Measurements from ENCODE around the gene ABCB8.

DNA sequence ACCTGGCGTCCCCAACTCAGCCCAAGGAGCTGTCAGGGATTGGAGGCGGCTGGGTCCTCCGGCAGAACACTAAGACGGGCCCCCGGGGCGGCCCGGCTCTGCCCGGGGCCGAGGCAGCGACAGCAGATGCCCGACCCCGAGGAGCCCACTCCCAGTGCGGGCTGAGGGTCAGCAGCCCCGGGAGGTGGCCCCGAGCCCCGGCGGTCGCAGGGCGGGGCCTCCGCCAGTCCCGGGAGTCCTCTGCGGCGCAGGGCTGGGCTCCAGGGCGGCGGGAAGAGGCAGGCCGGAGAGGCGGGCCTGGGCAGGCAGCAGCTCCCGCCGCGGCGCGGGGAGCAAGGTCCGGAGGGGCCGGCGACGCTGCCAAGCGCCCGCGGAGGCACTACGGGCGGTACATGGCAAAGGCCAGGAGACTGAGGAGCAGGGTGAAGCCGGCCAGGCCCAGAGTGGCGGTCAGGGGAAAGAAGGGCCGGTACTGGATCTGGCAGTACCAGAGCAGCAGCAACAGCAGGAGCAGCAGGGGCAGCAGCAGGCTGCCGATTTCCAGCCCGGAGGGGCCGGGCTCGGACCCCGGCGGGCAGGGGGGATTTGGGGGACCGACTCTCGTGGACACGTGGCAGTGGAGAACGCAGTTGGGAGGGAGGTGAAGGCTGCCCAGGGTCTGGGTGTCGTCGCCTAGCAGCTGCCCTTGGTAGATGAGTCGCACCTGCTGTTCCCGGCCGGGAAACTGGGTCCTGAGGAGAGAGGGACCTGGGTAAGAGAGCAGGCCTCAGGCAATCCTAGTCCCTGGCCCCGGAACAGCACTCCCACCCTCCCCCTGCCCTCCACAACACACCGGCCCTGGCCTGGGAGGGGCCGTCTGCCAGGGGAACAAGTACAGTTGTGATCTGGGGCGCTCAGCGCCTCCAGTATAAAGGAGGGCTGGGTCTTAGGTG, 53.2 kb downstream of the ABCB8 start:
- TF ChIP-seq, protein P1, sequence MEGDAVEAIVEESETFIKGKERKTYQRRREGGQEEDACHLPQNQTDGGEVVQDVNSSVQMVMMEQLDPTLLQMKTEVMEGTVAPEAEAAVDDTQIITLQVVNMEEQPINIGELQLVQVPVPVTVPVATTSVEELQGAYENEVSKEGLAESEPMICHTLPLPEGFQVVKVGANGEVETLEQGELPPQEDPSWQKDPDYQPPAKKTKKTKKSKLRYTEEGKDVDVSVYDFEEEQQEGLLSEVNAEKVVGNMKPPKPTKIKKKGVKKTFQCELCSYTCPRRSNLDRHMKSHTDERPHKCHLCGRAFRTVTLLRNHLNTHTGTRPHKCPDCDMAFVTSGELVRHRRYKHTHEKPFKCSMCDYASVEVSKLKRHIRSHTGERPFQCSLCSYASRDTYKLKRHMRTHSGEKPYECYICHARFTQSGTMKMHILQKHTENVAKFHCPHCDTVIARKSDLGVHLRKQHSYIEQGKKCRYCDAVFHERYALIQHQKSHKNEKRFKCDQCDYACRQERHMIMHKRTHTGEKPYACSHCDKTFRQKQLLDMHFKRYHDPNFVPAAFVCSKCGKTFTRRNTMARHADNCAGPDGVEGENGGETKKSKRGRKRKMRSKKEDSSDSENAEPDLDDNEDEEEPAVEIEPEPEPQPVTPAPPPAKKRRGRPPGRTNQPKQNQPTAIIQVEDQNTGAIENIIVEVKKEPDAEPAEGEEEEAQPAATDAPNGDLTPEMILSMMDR (IDR thresholded peaks at IDR 0.05), result no peak
- TF ChIP-seq EZH2 (IDR thresholded peaks at IDR 0.05) (no peak), EZH2phosphoT487 (IDR thresholded peaks at IDR 0.05) (no peak)

Measured in neural progenitor cell (in vitro differentiated cells).